HG02840 (cell line): ENCODE measurements around the gene EFCC1.
"Not testable (repeated sequence)": the region's sequence is repeated elsewhere in the genome, so short reads cannot be mapped to it uniquely, and the experiment has no call there.

ENCODE experiments used
- ATAC-seq: cut with Tn5 transposase; IDR thresholded peaks from one replicate; pipeline ENCODE4 v1.9.1; 2021; ENCODE audit warnings: mild to moderate bottlenecking, moderate library complexity, moderate number of reproducible peaks; ENCODE audit not compliant: unreplicated experiment, low FRiP score

The EFCC1 gene

DNA sequence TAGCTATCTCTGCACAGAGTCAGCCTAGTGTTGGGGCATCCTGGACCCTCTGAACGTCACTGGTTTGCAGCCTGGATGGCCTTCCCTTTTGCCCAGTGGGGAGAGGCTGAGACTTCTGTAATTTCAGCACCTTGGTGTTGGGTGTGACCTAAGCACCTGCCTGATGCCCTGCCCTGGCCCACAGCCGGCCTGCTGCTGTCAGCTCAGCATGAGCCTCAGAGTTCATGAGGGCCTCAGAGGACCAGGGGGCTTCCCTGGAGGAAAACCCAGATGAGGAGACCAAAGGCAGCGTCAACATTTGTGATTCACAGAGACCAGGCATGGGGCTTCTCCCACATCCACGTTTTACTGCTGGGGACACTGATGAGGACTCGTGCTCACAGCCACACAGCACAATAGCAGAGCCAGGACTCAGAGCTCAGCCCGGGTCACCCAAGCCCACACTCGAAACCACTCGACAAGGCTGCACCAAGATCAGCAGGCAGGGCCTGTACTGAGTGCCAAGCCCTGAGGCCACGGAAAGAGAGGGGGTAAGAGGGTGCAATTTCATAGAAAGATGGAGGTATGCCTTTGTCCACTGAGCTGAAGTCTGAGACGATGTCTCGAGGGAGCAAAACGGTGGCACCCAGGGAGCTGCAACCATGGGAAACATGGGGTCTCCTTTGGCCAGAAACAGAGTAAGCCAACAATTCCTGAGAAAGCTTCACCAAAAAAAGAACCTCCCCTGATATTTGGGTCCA is 49.6 kb downstream of the EFCC1 start:
- no peak for ATAC-seq

DNA sequence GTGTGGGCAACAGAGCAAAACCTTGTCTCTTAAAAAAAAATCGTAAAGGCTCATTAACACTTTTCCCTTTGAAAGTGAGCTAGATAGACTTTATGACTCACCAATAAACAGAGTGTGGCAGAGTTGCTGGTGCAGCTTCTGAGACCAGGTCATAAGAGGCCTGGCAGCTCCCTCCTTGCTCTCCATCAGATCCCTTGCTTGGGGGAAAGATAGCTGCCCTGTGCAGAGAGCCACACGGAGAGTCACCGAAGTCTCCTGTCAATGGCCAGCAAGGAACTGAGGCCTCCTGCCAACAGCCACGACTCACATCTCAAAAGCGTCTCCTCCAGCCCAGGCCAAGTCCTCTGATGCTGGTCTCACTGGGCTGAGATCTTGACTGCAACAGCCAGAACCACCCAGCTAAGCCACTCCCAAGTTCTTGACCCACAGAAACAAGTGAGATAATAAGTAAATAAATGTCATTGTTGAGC is 50.8 kb downstream of the EFCC1 start:
- no peak for ATAC-seq

DNA sequence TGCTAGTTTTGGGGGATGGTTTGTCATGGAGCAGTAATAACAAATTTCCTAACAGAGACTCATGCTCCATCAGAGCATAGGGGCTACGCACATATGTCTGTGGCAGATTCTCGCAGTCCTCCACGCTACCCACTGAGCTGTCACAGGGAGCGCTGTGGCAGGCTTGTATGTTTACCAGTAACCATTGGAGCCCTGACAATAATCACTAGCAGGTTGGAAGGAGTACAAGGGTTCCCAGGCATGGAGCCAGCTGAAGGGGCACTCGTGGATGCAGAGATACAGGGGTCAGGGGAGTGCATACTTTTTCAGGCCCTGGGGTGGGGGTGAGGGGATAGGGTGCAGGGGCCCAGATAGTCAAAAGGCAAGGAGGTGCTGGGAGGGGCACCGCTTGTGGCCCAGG is 51.6 kb downstream of the EFCC1 start:
- ATAC-seq = no peak

DNA sequence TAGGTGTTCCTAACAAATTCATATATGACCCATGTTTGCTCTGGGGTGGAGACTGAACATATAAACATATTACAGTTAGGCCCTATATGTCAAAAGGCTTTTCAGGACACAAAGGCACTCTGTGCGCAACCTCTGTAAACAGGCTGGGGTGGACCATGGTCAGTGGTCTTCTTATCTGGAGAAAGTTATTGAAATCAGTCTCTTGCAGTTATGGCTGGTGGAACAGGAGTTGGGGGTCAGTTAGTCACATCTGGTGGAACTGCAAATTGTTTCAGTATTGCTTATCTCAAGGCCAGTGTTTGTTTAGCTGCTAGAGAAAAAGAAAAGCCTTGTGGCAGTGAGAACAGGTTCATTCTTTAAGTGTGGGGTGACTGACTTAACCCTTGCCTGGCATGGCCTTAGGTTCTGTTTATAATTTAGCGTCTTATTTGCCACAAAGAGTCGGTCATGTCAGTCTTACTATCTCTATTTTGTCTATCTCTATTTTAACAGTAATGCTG is 53.6 kb downstream of the EFCC1 start:
- ATAC-seq = no peak

DNA sequence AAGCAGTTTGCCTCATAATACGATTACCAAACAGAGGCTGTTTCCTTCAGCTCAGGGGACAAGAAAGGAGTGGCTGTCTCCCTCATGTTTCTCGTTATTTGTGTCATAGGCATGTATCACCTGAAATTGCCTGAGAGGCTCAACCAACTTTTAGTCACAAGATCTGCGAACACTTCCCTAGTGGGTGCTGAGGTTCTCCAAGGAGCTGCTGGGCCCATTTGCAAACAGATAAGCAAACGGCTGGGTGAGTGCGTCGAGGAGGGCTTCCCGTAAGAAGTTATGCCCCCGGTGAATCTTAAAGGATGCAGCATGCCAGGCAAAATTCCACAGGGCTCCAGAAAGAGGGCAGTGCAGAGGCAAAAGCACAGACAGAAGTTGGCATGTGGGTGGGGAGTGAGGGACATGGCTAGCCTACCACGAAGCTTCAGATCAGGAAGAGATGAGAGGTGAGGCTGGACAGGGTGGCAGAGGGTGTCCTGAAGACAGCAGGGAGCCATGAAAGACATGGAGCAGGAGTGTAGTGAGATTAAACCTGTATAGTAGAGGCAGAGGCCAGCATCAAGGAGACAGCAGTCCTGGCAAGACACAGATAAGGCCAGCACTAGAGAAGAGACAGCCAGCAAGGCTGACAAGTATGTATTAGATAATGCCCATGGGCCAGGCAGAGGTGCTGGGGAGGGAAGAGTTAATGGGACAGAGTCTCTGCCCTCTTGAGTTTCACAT is 55.5 kb downstream of the EFCC1 start:
- no peak for ATAC-seq

DNA sequence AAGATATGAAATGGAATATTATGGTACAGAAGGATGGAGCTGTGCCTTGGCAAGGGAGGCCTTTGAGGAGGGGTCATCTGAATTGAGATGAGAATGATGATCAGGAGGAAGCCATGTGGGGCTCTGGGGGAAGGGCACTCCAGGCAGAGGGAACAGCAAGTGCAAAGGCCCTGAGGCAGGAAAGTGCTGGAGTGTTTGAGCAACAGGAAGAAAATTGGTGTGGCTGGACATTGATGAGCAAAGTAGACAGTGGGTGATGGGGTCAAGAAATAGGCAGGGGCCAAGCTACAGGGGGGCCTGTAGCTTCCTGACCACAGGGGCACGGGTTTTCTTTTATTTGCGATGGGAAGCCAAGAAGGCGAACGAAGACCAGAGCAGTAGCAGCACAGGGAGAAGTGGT is 56.1 kb downstream of the EFCC1 start:
- no peak for ATAC-seq

GRCh38 chr3:129058441-129059200 is 57.5 kb downstream of the EFCC1 start:
- no peak for ATAC-seq

GRCh38 chr3:129059311-129059958 is 58.3 kb downstream of the EFCC1 start:
- ATAC-seq = no peak

DNA sequence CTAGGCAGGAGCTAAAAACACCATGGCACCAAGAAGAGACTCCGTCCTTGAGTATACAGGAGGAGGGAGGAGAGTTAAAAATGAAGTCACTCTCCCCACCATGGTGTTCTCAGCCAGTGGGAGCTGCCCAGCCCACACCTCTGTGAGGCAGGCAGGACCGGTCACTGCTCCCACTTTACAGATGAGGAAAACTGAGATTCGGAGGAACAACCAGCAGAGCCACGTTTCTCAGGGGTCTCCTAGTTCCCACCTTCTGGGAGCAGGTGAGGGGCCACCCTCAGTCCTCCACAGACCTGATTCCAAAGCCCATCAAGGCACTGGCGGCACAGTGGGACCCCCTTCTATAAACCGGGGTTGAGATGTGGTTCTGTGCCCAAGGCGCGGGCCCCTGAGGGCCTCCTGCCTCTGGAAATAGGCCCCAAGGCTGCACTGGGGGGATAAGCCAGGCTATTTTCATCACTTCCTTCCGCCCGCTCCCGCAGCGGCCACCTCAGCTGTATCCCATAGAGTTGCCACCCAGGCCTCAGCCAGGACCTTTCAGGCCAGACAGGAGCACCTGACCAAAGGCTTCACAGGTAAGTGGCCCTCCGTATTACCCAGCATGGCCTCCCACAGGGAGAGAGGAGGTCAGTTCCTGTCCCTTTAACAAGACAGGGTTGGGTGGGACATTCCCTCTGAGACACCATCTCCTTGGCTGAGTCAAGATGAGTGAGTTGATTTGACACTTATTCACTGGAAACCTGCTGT is 59.3 kb downstream of the EFCC1 start, which contains the start of gene GP9:
Gene GP9 (plus strand): TSS at position 504 of the 747 bp plus-strand sequence. CDS start 961 bp downstream, outside the sequence.
- no peak for ATAC-seq

GRCh38 chr3:129061023-129061887 is 60.2 kb downstream of the EFCC1 start:
- ATAC-seq = no peak

DNA sequence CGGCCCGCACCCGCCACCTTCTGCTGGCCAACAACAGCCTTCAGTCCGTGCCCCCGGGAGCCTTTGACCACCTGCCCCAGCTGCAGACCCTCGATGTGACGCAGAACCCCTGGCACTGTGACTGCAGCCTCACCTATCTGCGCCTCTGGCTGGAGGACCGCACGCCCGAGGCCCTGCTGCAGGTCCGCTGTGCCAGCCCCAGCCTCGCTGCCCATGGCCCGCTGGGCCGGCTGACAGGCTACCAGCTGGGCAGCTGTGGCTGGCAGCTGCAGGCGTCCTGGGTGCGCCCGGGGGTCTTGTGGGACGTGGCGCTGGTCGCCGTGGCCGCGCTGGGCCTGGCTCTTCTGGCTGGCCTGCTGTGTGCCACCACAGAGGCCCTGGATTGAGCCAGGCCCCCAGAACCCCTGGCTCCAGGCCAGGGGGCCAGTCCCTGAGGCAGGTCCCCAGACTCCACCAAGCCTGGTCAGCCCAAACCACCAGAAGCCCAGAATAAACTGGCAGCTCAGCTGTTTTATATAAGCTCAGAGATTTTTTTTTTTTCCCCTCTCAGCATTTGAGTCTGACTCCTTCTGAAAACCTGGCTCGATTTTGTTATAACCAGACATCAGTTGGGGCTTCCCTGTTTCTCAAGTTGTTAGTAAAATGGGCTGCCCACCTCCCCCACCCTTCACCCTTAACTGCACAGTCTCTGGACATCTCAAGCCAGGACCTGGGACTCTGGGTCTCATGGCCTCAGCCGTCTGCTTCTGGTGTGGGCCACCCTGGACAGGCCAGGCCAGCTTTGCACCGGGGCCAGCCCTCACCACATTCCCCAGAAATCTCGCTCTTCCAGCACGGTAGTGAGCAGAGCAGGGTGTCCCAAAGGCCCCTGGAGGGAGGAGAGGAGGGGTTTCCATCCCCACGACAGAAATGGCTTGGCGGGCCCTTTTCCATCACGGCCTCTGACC is 61.1 kb downstream of the EFCC1 start:
- ATAC-seq = no peak

DNA sequence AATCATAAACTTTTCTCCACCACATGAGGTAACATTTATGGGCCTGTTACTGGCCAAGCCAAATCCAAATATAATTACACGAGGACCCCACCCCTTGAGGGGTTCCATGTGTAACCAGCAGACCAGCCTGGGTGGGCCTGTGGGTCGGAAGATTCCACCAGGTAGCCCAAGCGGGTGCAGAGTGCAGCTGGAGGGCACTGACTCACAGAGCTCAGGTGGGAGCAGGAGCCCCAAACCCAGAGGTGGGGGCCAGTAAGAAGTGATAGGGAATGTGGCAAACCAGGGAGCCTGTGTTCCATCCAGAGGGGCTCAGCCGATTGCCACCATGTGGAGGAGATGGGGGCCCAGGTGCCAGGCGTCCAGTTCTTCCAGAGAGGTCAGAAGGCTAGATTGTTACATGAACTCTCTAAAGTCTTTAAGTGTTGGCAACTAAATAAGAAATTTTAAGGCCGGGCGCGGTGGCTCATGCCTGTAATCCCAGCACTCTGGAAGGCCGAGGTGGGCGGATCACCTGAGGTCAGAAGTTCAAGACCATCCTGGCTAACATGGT is 62.1 kb downstream of the EFCC1 start:
- no peak for ATAC-seq

DNA sequence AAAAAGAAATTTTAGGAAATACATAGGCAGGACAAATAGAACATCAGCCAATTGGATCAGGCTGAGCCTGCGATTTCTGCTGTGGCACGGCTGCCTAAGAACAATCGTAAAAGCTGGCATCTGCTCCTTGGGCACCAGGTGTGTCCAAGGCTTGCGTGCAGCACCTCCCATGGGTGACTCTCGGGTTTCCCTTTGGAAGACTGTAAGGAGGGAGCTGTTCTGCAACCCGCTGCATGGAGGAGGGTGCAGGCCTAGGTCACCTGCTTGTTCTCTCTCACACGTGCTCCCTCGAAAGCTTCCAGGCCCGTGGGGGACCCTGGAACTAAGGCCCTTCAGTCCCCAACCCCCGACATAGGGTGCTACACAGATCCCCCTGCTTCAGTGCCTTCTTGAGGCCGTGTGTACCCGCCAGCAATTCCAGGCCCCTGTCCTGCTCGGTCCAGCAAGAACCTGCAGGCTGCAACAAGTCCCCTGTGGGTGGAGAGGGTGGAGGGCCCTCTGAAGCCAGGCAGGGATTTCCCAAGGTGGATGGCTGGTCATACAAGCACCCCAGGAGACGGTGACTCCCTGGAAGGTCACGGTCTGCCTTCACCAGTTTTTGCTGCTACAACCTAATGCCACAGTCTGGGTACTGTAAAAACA is 62.9 kb downstream of the EFCC1 start:
- no peak for ATAC-seq

DNA sequence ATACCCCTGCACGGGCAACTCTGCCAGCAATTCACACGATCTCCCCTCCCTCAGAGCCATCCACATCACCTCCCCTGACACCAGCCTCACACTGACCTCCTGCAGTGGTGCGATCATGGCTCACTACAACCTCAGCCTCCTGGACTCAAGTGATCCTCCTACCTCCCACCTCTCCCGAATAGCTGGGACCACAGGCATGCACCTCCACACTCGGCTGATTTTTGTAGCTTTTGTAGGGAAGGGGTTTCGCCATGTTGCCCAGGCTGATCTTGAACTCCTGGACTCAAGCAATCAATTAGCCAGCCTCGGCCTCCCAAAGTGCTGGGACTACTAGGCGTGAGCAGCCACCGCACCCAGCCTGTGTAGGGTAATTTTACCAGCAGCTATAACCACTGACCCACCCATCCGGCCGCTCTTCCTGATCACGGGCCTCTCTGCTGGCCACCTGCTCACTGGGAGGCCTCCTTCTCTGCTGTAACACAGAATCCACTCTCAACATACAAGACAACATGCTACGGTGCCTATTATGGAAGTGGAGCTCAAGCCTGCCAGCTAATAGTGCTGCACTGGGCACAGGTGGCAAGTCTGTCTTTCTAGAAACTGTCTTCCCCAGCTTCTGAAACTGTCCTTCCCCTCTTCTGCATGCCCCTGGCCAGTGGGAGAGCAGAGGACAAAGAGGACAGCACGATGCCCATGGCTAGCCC is 64.1 kb downstream of the EFCC1 start:
- ATAC-seq = no peak

GRCh38 chr3:129065720-129066073 is 64.6 kb downstream of the EFCC1 start:
- no peak for ATAC-seq

- ATAC-seq = not testable (repeated sequence)
These were observed 66.6 kb downstream of the EFCC1 start for GRCh38 chr3:129067719-129068118.
